Measurements from ENCODE around the gene COL15A1.

The COL15A1 gene

DNA sequence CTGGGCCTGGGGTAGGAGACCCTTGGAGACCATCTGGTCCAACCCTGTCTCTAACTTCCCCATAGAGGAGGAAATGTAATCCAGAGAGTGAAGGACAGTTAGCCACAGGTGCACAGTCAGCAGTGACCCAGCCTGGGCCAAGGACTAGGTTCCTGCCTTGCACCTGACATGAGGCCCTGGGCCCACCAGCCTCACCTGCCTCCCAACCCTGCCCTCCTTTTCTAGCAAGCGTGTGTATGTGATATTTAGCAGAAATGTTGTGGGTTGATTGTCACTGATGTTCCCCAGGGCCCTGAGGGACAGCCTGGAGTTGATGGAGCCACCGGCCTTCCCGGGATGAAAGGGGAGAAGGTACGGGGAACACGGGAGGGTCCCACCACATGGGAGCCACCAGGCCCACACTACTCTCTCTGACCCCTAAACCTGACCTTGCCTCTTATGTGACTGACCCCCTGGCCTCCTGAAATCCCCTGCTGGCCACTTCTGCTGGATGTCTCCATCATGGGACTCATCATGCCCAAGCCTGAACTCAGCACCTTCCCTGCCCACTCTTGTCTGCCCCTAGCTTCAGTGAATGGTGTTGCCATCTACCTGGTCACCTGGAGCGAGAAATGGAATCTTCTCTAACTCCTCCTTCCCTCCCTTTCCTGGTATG lies 82.0 kb downstream of the COL15A1 start:
- TF ChIP-seq FOXP2 (optimal IDR thresholded peaks at IDR 0.05; ENCODE audit: borderline replicate concordance, extremely low read depth, extremely low read length, insufficient read depth) (no peak), SIN3A (IDR thresholded peaks at IDR 0.05; ENCODE audit: borderline replicate concordance, insufficient read depth, low read length) (no peak), TAF1 (IDR thresholded peaks at IDR 0.05; ENCODE audit: borderline replicate concordance, insufficient read depth, low read length) (no peak), POLR2AphosphoS5 (IDR thresholded peaks at IDR 0.05; ENCODE audit: low read depth, low read length) (no peak)
- TF ChIP-seq, protein P1, sequence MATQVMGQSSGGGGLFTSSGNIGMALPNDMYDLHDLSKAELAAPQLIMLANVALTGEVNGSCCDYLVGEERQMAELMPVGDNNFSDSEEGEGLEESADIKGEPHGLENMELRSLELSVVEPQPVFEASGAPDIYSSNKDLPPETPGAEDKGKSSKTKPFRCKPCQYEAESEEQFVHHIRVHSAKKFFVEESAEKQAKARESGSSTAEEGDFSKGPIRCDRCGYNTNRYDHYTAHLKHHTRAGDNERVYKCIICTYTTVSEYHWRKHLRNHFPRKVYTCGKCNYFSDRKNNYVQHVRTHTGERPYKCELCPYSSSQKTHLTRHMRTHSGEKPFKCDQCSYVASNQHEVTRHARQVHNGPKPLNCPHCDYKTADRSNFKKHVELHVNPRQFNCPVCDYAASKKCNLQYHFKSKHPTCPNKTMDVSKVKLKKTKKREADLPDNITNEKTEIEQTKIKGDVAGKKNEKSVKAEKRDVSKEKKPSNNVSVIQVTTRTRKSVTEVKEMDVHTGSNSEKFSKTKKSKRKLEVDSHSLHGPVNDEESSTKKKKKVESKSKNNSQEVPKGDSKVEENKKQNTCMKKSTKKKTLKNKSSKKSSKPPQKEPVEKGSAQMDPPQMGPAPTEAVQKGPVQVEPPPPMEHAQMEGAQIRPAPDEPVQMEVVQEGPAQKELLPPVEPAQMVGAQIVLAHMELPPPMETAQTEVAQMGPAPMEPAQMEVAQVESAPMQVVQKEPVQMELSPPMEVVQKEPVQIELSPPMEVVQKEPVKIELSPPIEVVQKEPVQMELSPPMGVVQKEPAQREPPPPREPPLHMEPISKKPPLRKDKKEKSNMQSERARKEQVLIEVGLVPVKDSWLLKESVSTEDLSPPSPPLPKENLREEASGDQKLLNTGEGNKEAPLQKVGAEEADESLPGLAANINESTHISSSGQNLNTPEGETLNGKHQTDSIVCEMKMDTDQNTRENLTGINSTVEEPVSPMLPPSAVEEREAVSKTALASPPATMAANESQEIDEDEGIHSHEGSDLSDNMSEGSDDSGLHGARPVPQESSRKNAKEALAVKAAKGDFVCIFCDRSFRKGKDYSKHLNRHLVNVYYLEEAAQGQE (IDR thresholded peaks at IDR 0.05; ENCODE audit: insufficient read depth in 1 of 2, low read depth in 2 of 2, low read length in 2 of 2), result no peak

DNA sequence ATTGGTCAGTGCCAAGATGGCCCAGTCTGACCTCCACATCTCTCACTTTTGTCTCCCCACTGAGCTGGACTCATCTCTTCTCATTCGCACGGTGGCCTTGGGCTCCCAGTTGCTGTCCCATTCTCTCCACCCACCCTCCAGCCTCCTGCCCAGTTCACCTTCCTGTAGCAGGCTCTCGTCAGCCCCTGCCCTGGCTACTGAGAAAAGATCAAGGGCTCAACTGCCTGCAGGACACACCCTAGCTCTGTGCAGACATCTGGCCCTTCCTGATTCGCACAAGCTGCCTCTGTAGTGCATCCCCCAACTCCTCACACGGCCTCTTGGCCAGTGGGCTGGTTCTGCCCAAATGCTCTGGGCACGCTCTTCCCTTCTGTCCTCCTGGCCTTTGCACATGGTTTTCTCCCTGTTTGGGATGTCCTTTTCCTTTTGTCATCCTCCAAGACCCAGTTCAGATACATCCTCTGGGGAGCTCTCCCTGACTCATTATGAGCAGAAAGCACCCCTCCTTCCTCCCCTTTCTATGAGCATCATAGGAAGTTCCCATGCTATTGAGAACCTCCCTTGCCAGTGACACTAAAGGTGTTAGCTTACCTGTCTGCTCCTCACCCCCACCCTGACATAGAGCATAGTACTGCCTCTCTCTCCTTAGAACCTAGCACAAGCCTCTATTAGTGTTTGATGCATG lies 82.7 kb downstream of the COL15A1 start:
- TF ChIP-seq TAF1 (IDR thresholded peaks at IDR 0.05; ENCODE audit: borderline replicate concordance, insufficient read depth, low read length) (no peak), SIN3A (IDR thresholded peaks at IDR 0.05; ENCODE audit: borderline replicate concordance, insufficient read depth, low read length) (no peak), POLR2AphosphoS5 (IDR thresholded peaks at IDR 0.05; ENCODE audit: low read depth, low read length) (no peak), FOXP2 (optimal IDR thresholded peaks at IDR 0.05; ENCODE audit: borderline replicate concordance, extremely low read depth, extremely low read length, insufficient read depth) (no peak)
- TF ChIP-seq, protein P1 (IDR thresholded peaks at IDR 0.05; ENCODE audit: insufficient read depth in 1 of 2, low read depth in 2 of 2, low read length in 2 of 2), result no peak

DNA sequence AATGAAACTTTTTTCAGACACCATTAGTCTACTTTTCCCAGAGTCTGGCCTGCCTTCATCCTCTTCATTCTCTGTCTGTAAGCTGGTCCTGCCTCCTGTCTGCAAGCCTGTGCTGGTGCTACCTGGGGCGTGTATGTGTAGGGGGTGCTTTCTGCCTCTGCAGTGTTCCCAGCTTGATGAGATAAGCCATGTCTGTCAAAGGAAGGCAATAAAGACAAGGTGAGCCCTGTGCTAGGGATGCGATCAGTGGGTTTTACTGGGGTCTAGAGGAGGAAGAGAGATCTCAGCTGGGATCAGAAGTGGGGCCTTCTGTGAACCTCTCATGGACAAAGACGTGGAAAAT lies 83.2 kb downstream of the COL15A1 start:
- TF ChIP-seq SIN3A (IDR thresholded peaks at IDR 0.05; ENCODE audit: borderline replicate concordance, insufficient read depth, low read length) (no peak), POLR2AphosphoS5 (IDR thresholded peaks at IDR 0.05; ENCODE audit: low read depth, low read length) (no peak), FOXP2 (optimal IDR thresholded peaks at IDR 0.05; ENCODE audit: borderline replicate concordance, extremely low read depth, extremely low read length, insufficient read depth) (no peak), TAF1 (IDR thresholded peaks at IDR 0.05; ENCODE audit: borderline replicate concordance, insufficient read depth, low read length) (no peak)
- TF ChIP-seq, protein P1 (IDR thresholded peaks at IDR 0.05; ENCODE audit: insufficient read depth in 1 of 2, low read depth in 2 of 2, low read length in 2 of 2), result no peak

DNA sequence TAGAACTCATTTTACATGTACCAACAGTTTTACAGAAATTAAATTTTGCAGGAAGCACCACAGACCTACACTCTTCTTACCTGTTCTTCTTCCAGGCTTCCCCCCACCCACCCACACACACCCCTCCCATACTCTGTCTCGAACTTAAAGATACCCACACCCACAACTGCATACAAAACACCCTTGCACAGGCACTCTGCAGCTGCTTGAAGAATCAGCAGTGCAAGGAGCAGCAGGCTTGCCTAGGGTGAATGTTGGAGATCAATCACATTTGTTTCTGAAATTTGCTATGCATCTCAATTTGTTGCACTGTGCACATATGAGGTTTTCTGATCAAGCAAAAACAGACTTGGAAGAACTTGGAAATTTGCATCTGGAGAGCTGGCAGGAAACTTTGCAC lies 83.7 kb downstream of the COL15A1 start:
- no peak for TF ChIP-seq FOXP2 (optimal IDR thresholded peaks at IDR 0.05; ENCODE audit: borderline replicate concordance, extremely low read depth, extremely low read length, insufficient read depth)
- TF ChIP-seq TAF1 (IDR thresholded peaks at IDR 0.05; ENCODE audit: borderline replicate concordance, insufficient read depth, low read length), result no peak
- no peak for TF ChIP-seq POLR2AphosphoS5 (IDR thresholded peaks at IDR 0.05; ENCODE audit: low read depth, low read length)
- TF ChIP-seq, protein P1 (IDR thresholded peaks at IDR 0.05; ENCODE audit: insufficient read depth in 1 of 2, low read depth in 2 of 2, low read length in 2 of 2), result no peak
- TF ChIP-seq SIN3A (IDR thresholded peaks at IDR 0.05; ENCODE audit: borderline replicate concordance, insufficient read depth, low read length), result no peak
